Omental fat pad (tissue), 4 donors: ENCODE results near the gene PLCD1. TPM values are rescaled to one million over a fixed set of nuclear protein-coding genes. Genes with fewer than 3 reads are reported as not detected.
"Not testable (repeated sequence)": the region's sequence is repeated elsewhere in the genome, so short reads cannot be mapped to it uniquely, and the experiment has no call there.

Experiments
- ATAC-seq: fragments of 150-250 bp; one replicate; pipeline ENCODE4 v1.9.1; 2016; ENCODE audit warnings: mild to moderate bottlenecking, moderate library complexity; ENCODE audit not compliant: low FRiP score
- DNase-seq: peaks from one replicate; pipeline ENCODE4 v3.0.0-alpha.2; 2019; ENCODE audit warnings: low spot score
- total RNA-seq, 4 donors: library from RNA; depleted of rRNA; stranded (reverse); fragments of >200 nt; gene quantifications; one replicate each; pipeline ENCODE4 v1.1.0, GENCODE V29; 2016
- TF ChIP-seq, protein P1 (sequence below), 3 donors: fragments of 450-650 bp; IDR thresholded peaks; one replicate each; pipeline ENCODE4 v1.5.1; 2016 to 2017; ENCODE audit warnings: antibody characterized with exemption in 3 of 3, mild to moderate bottlenecking in 3 of 3, moderate library complexity in 2 of 3

PLCD1 gene
- total RNA-seq, 4 donors from 2014 or later, result 12.5 to 24.4 (median 19.0) TPM

DNA sequence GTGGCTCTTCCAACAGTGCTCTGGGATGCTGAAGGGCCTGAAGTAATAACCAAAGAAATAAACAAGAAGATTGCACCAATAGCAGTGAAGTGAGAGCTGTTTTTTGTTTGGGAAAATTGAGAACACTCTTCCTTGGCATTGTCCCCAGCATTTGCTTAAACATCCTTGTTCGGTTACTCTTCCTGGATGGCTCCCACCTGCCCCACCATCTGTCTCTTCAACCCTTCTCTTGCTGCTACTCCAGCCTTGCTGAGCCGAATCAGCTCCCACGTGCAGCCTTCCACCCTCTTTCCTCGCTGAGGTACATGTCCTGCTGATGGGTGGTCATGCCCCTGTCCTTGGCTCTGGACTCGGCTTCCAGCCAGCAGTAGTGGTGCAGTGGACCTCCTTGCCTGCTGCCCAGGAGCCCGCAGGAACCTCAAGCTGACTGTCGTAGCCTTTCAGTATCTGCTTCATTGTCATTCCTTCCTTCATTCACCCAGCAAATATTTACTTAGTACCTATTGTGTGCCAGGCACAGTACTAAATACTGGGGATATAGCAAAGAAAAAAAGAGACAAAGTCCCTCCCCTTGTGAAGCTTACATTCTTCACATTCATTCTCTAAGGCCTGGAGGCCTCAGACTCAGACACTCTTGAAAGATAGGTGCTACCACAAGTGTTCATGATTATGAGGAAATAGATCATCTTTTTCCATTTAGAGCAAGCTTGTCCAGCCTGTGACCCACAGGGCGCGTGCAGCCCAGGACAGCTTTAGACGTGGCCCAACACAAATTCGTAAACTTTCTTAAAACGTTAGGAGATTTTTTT, 56.0 kb downstream of the PLCD1 start:
- TF ChIP-seq, protein P1, sequence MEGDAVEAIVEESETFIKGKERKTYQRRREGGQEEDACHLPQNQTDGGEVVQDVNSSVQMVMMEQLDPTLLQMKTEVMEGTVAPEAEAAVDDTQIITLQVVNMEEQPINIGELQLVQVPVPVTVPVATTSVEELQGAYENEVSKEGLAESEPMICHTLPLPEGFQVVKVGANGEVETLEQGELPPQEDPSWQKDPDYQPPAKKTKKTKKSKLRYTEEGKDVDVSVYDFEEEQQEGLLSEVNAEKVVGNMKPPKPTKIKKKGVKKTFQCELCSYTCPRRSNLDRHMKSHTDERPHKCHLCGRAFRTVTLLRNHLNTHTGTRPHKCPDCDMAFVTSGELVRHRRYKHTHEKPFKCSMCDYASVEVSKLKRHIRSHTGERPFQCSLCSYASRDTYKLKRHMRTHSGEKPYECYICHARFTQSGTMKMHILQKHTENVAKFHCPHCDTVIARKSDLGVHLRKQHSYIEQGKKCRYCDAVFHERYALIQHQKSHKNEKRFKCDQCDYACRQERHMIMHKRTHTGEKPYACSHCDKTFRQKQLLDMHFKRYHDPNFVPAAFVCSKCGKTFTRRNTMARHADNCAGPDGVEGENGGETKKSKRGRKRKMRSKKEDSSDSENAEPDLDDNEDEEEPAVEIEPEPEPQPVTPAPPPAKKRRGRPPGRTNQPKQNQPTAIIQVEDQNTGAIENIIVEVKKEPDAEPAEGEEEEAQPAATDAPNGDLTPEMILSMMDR (IDR thresholded peaks at IDR 0.05), result no peak
- ATAC-seq (no peak), DNase-seq (no peak)

DNA sequence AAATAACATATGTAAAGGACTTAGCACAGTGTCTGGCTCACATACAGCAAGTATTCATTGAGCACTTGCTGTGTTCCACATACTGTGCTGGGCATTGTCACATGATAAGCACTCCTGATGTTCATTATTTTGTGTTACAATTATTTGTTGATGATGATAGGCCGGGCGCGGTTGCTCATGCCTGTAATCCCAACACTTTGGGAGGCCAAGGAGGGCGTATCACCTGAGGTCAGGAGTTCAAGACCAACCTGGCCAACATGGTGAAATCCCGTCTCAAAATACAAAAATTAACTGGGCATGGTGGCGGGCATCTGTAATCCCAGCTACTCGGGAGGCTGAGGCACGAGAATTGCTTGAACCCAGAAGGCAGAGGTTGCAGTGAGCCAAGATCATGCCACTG, 57.4 kb downstream of the PLCD1 start:
- ATAC-seq, DNase-seq: not testable (repeated sequence)

DNA sequence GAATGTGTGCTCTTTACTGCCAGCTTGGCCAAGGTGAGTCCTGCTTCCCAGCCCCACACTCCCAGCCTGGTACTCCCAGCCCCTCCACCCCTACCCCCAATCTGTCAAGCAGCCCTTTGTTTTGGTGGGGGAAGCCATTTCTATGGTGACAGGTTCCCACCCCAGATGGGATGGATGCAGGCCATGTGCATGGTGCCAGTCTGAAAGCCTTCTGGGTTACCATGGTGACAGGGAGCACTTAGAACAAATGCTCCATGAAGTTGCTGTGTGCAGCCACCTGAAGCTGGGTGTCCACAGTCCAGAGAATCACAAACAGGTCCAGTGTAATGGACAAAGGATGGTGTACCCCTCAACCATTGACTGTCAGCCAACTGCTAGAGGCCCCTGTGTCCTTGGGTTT, 58.0 kb downstream of the PLCD1 start:
- TF ChIP-seq, protein P1 (IDR thresholded peaks at IDR 0.05), result no peak
- no peak for ATAC-seq
- DNase-seq, result no peak

DNA sequence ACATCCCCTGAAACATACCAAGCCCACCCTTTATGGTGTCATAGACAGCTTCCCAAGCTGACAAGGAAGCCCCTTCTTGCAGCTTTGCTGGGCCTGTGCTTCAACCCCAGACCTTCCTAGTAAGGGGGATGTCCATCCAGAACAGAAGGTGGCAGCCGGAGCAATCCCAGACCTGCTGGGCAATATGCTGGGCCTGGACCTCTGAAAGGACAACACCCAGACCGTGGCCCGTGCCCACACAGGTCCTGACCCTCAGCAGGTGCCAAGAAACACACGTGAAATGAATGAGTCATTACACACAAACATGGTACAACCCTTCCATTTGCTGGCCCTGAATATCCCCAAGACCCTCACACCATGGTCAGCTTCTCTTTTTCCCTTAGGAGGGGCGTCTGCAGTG, 58.6 kb downstream of the PLCD1 start:
- TF ChIP-seq, protein P1 (IDR thresholded peaks at IDR 0.05), result no peak
- DNase-seq (no peak), ATAC-seq (no peak)

DNA sequence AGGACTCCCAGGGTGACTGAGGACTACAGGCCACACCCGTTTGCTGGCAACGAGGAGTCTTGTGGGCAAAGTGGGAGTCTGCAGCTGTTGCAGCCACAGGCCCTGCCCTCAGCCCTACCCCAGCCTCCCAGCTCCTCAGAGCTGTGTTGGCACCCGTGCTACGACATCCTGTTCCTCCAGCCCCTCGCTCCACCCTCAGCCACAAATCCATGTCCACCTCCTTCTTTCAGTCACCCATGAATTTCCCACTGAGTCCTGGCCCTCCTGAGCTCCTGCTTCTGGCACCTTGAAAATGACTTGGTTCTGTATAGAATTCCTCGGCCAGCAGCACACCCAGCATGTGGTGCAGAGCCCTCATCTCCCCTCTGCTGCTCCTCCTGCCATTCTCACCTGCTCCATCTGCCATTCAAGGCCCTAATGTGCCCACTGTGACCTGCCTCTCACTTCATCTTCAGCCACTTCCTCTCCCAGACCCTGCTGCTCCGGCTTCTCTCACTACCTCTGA, 59.8 kb downstream of the PLCD1 start:
- TF ChIP-seq, protein P1 (IDR thresholded peaks at IDR 0.05), result no peak
- DNase-seq (no peak), ATAC-seq (no peak)

DNA sequence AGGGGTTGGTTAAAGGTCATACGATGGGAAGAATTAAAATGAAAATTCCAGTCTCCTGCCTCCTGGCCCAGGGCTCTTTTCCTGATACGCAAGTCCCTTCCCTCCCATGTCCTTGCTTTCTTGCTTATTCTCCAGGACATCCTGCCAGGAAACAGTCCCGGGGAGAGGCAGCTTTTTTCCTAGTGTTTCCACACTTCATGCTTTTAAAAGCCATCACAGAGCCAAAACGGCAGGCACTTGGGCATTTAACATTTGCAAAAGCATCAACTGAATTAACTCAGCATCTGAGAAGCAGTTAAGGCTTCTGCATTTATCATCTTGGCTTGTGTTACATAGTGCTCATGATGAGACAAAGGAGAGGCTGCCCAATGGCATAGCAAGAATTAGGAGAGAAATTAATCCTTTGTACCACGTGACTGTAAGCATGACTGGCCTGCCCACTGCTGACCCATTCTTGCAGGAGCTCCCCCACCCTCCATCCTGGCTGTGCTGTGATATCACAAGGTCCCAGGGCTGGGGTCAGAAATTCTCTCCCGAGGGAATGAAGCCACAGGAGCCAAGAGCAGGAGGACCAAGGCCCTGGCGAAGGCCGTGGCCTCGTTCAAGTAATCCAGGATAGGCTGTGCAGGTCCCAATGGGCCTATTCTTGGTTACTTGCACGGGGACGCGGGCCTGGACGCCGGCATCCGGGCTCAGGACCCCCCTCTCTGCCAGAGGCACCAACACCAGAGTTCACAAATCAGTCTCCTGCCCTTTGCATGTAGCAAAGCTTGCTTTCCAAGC, 60.4 kb downstream of the PLCD1 start:
- DNase-seq (no peak), ATAC-seq (no peak)
- TF ChIP-seq, protein P1 (IDR thresholded peaks at IDR 0.05), result no peak

DNA sequence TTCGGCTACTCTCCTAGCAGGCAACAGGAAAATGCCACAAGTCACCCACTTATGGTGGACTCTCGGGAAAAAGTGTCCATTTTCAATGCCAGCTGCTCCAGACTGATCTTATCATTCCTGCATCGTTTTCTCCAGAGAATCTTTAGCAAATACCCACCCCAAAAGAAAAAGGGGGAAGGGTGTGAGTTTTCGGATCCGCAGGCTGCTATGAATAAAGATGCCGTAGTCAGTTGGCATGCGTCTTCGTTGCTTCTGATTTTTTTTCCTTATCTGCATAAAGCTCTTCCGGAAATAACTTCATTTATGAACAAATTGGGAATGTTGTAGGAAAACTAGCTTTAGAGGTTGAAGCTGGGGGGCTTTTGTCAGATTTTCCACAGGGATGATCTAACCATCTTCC, 61.2 kb downstream of the PLCD1 start:
- TF ChIP-seq, protein P1 (IDR thresholded peaks at IDR 0.05), result no peak
- ATAC-seq (no peak), DNase-seq (no peak)
